SK-N-SH (cell line): Measurements from ENCODE around the gene ROBO1. TPM values are rescaled to one million over a fixed set of nuclear protein-coding genes. Genes with fewer than 3 reads are reported as not detected.
A peak's percentile ranks its signal among the peaks of the same experiment; 100 is the strongest.

Experiments
- CTCF ChIA-PET: fragments of 300-600, 350-600 bp; formaldehyde crosslinking; extraction: SDS; loops from one replicate; lab custom pipeline; 2021; lab: Yijun Ruan, JAX
- POLR2A ChIA-PET: fragments of 350-600 bp; sonication (Branson Sonifier 250); formaldehyde crosslinking; extraction: SDS; loops from one replicate; lab custom pipeline; 2020; ENCODE audit warnings: antibody characterized with exemption, inconsistent platforms; lab: Yijun Ruan, JAX
- DNase-seq: peaks from one replicate; pipeline ENCODE4 v3.0.0; 2012
- H2AFZ ChIP-seq: fragments of 200-600 bp; sonication (generic); 2 replicates; pipeline ENCODE4 v1.8.1; 2016; ENCODE audit warnings: antibody characterized with exemption, mild to moderate bottlenecking, low read depth
- H3F3A ChIP-seq: fragments of 200-600 bp; sonication (generic); replicated peaks from 2 replicates; pipeline ENCODE3; 2016; ENCODE audit warnings: antibody characterized with exemption, mild to moderate bottlenecking; ENCODE audit not compliant: insufficient read depth
- H3K27ac ChIP-seq, 2 experiments: fragments of 200-500 bp in 1 of 2; fragments of 200-600 bp in 1 of 2; sonication (Bioruptor generic) in 1 of 2; sonication (generic), shearing (Covaris generic) in 1 of 2; 2 replicates each; pipeline versions ENCODE4 v1.5.1 to v1.6.1; 2014 to 2016; ENCODE audit warnings: low read depth in 2 of 2, inconsistent platforms in 1 of 2, low read length in 1 of 2, mild to moderate bottlenecking in 1 of 2, mixed read lengths in 1 of 2
- H3K27me3 ChIP-seq: fragments of 200-600 bp; sonication (generic), shearing (Covaris generic); 2 replicates; pipeline ENCODE4 v1.6.1; 2016; ENCODE audit warnings: mixed run types; ENCODE audit not compliant: insufficient read depth
- H3K36me3 ChIP-seq, 2 experiments: fragments of 200-500 bp in 1 of 2; fragments of 200-600 bp in 1 of 2; sonication (Bioruptor generic) in 1 of 2; sonication (generic) in 1 of 2; replicated peaks in 1 of 2; 2 replicates each; pipeline versions ENCODE3 to v1.5.1; 2014 to 2016; ENCODE audit warnings: low read length in 1 of 2, mild to moderate bottlenecking in 1 of 2; ENCODE audit not compliant: insufficient read depth in 2 of 2, control insufficient read depth in 1 of 2
- H3K4me1 ChIP-seq, 2 experiments: fragments of 200-500 bp in 1 of 2; fragments of 200-600 bp in 1 of 2; sonication (Bioruptor generic) in 1 of 2; sonication (generic), shearing (Covaris generic) in 1 of 2; 2 replicates each; pipeline versions ENCODE4 v1.5.1 to v1.6.1; 2014 to 2016; ENCODE audit warnings: low read depth in 1 of 2, low read length in 1 of 2, mixed run types in 1 of 2; ENCODE audit not compliant: insufficient read depth in 2 of 2, control insufficient read depth in 1 of 2
- H3K4me2 ChIP-seq: fragments of 200-600 bp; sonication (generic), shearing (Covaris generic); 2 replicates; pipeline ENCODE4 v1.6.1; 2017; ENCODE audit warnings: mixed run types
- H3K4me3 ChIP-seq, 2 experiments: fragments of 200-500 bp in 1 of 2; fragments of 200-600 bp in 1 of 2; sonication (Bioruptor generic) in 1 of 2; sonication (generic), shearing (Covaris generic) in 1 of 2; 2 replicates each; pipeline versions ENCODE4 v1.5.1 to v1.8.1; 2014 to 2016; ENCODE audit warnings: low read depth in 2 of 2, inconsistent platforms in 1 of 2, low read length in 1 of 2, mild to moderate bottlenecking in 1 of 2, mixed read lengths in 1 of 2, moderate library complexity in 1 of 2
- H3K79me2 ChIP-seq: fragments of 200-600 bp; sonication (generic); 2 replicates; pipeline ENCODE4 v1.8.1; 2017; ENCODE audit warnings: mild to moderate bottlenecking; ENCODE audit not compliant: insufficient read depth
- H3K9ac ChIP-seq: fragments of 200-600 bp; sonication (generic); 2 replicates; pipeline ENCODE4 v1.6.1; 2017; ENCODE audit warnings: mixed run types
- H3K9me2 ChIP-seq: fragments of 200-600 bp; sonication (generic); 2 replicates; pipeline ENCODE4 v1.6.1; 2017; ENCODE audit warnings: mixed run types
- H3K9me3 ChIP-seq: fragments of 200-600 bp; sonication (generic); 2 replicates; pipeline ENCODE4 v1.6.1; 2017; ENCODE audit warnings: mixed run types, mild to moderate bottlenecking, moderate library complexity
- H4K20me1 ChIP-seq: fragments of 200-600 bp; sonication (generic); 2 replicates; pipeline ENCODE4 v1.6.1; 2017; ENCODE audit warnings: mild to moderate bottlenecking, mixed run types; ENCODE audit not compliant: insufficient read depth
- CHD2 ChIP-seq: fragments of 150-350 bp; IDR thresholded peaks from 2 replicates; pipeline ENCODE4 v1.6.1; 2018; ENCODE audit warnings: low read length; ENCODE audit not compliant: partially characterized antibody
- EP300 ChIP-seq, 2 experiments: IDR thresholded peaks; 2 replicates each; pipeline versions ENCODE4 v1.4.0 to v1.6.1; 2012; ENCODE audit warnings: borderline replicate concordance in 1 of 2, low read depth in 1 of 2, low read length in 1 of 2
- EZH2phosphoT487 ChIP-seq: fragments of 200-600 bp; sonication (generic); IDR thresholded peaks from 2 replicates; pipeline ENCODE4 v1.6.1; 2017; ENCODE audit warnings: low read depth, mixed run types, mild to moderate bottlenecking, antibody characterized with exemption, moderate library complexity, borderline replicate concordance
- FOSL2 ChIP-seq: IDR thresholded peaks from 2 replicates; pipeline ENCODE4 v1.4.0; 2012; ENCODE audit warnings: low read depth, mild to moderate bottlenecking, moderate library complexity, borderline replicate concordance
- FOXJ3 ChIP-seq: sonication (generic); formaldehyde crosslinking; IDR thresholded peaks from 2 replicates; pipeline ENCODE4 v1.5.1; 2020; ENCODE audit warnings: mild to moderate bottlenecking, missing genetic modification reagents
- FOXM1 ChIP-seq: IDR thresholded peaks from 2 replicates; pipeline ENCODE4 v1.4.0; 2012; ENCODE audit warnings: low read depth, mild to moderate bottlenecking
- GABPA ChIP-seq: IDR thresholded peaks from 2 replicates; pipeline ENCODE4 v1.4.0; 2012; ENCODE audit warnings: low read depth, mild to moderate bottlenecking
- JUND ChIP-seq: IDR thresholded peaks from 2 replicates; pipeline ENCODE4 v1.4.0; 2012
- MAX ChIP-seq: IDR thresholded peaks from 2 replicates; pipeline ENCODE4 v1.4.0; 2012; ENCODE audit warnings: low read depth
- MEF2A ChIP-seq: IDR thresholded peaks from 2 replicates; pipeline ENCODE4 v1.4.0; 2012; ENCODE audit warnings: low read depth, borderline replicate concordance
- NFIC ChIP-seq: IDR thresholded peaks from 2 replicates; pipeline ENCODE4 v1.4.0; 2012; ENCODE audit warnings: borderline replicate concordance
- PBX3 ChIP-seq: IDR thresholded peaks from 2 replicates; pipeline ENCODE4; 2012
- POLR2AphosphoS5 ChIP-seq: IDR thresholded peaks from 2 replicates; pipeline ENCODE4 v1.6.1; 2012; ENCODE audit warnings: low read depth, low read length
- REST ChIP-seq: IDR thresholded peaks from 2 replicates; pipeline ENCODE4 v1.6.1; 2012; ENCODE audit warnings: mild to moderate bottlenecking, low read depth, low read length, moderate library complexity
- RXRA ChIP-seq: IDR thresholded peaks from 2 replicates; pipeline ENCODE4 v1.4.0; 2012; ENCODE audit warnings: low read depth, mild to moderate bottlenecking, borderline replicate concordance
- SIN3A ChIP-seq: IDR thresholded peaks from 2 replicates; pipeline ENCODE4 v1.6.1; 2012; ENCODE audit warnings: low read depth, mild to moderate bottlenecking, low read length, moderate library complexity, borderline replicate concordance
- SMC3 ChIP-seq: IDR thresholded peaks from 2 replicates; pipeline ENCODE4 v1.6.1; 2012; ENCODE audit warnings: low read depth, low read length, improper control_type of control experiment
- TAF1 ChIP-seq: IDR thresholded peaks from 2 replicates; pipeline ENCODE4 v1.6.1; 2012; ENCODE audit warnings: low read depth, mild to moderate bottlenecking, low read length, moderate library complexity, borderline replicate concordance
- TCF12 ChIP-seq: IDR thresholded peaks from 2 replicates; pipeline ENCODE4 v1.4.0; 2012
- YY1 ChIP-seq: IDR thresholded peaks from 2 replicates; pipeline ENCODE4 v1.4.0; 2012; ENCODE audit warnings: low read depth, mild to moderate bottlenecking
- WGBS: methylation state at CpG from one replicate; pipeline ENCODE4 v1.1.6; 2017; ENCODE audit warnings: low lambda C conversion rate; 5-methylcytosine and 5-hydroxymethylcytosine counted together
- polyA plus RNA-seq, 3 experiments: library from polyadenylated mRNA; depleted of rRNA; stranded (reverse); fragments of >200 nt; gene quantifications; 2 replicates each; pipeline ENCODE4 v1.2.3, GENCODE V29; 2012

ROBO1 gene
- polyA plus RNA-seq, 1 of the 3 experiments (the other 2 are of a cell fraction), result 22.7 TPM

- 91% methylated on average over 12 of the region's 12 CpGs for WGBS
- Histone ChIP-seq H2AFZ (no peak overlapping the region), H3K9me3 (no peaks in the 10 kb centered on the region), H3K79me2 (no peaks in the 10 kb centered on the region), H3K4me1 (peaks cover 0 to 16% of the 10 kb centered on the region in 2 experiments; a peak in 2 of 4 replicates), H4K20me1 (no peaks in the 10 kb centered on the region), H3K36me3 (peaks cover 20 to 21% of the 10 kb centered on the region in 2 experiments), H3K9ac (no peak overlapping the region), H3F3A (no peaks in the 10 kb centered on the region), H3K9me2 (no peaks in the 10 kb centered on the region), H3K4me3 (no peak overlapping the region), H3K27ac (peak overlapping the region in 1 of 2 experiments; percentile 39; a peak in 2 of 4 replicates), H3K27me3 (no peaks in the 10 kb centered on the region), H3K4me2 (no peak overlapping the region)
- TF ChIP-seq EZH2phosphoT487, result no peak
- no peak for TF ChIP-seq MEF2A
- no peak for TF ChIP-seq FOXJ3 (CRISPR knock-in tag)
- no peak for TF ChIP-seq TAF1
- TF ChIP-seq CHD2, result no peak
- TF ChIP-seq JUND, result no peak
- TF ChIP-seq MAX, result no peak
- TF ChIP-seq GABPA, result no peak
- TF ChIP-seq RXRA, result no peak
- no peak for TF ChIP-seq POLR2AphosphoS5
- TF ChIP-seq SMC3, result no peak
- no peak for TF ChIP-seq SIN3A
- TF ChIP-seq NFIC, result no peak
- no peak for TF ChIP-seq FOXM1
- no peak for TF ChIP-seq FOSL2
- TF ChIP-seq EP300 (IDR thresholded peaks at IDR 0.05; ENCODE audit: borderline replicate concordance in 1 of 2, low read depth in 1 of 2, low read length in 1 of 2), result no peak
- TF ChIP-seq TCF12, result no peak
- TF ChIP-seq YY1, result no peak
- no peak for TF ChIP-seq REST
- TF ChIP-seq PBX3, result no peak
- ChIA-PET POLR2A (no interaction called here), CTCF (interaction anchor here (1.0 to 1.8 kb wide), 3 partner anchors 9 to 374 kb away, joined by 3 to 7 read pairs (median 5); no protein-coding TSS in a partner anchor)
- no peak for DNase-seq
Measured at GRCh38 chr3:78614486-78614885, 1153.3 kb downstream of the ROBO1 start.
